ENCODE measurements around the gene ZNF614. TPM values are rescaled to one million over a fixed set of nuclear protein-coding genes. Genes with fewer than 3 reads are reported as not detected.
"Not testable (repeated sequence)": the region's sequence is repeated elsewhere in the genome, so short reads cannot be mapped to it uniquely, and the experiment has no call there.

The ZNF614 gene
- total RNA-seq, result 4.3 and 7.0 TPM in 2 replicates

DNA sequence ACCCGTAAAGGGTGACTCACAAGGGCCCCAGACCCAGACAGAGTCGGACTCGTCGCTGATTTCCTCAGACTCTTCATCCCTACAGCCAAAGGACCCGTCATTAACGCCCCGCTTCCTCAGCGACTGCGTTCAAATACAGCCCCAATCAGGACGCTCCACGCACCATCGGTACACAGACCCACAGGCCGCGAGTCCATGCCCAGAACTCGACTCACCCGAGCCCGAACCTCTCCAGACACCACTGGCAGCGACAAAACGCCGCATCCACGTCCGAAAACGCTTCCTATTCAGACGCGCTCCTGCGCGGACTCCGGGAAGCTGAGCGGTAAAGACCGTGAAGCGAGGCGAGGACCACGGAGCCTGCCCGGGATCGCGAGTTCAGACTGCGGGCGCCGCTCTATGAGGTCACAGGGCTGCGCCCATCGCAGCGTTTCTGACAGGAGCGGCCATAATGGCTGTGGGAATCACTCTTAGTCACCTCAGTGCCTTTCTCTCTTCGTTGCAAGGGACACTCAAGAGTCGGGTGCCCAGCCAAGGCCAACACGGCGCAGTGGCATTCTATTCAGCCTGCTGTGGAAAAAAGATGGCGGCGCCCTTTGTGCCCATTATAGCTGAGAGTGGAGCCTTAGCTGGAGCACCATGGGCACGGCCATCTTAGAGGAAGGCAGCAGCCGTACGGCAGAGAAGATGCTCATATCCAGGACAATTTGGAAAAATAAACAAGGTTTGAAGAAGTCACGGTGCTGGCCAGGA is at the start of gene ZNF614:
Gene ZNF614, minus strand, starts transcription at position 353 of the 753 bp plus-strand sequence. CDS start 2,634 bp downstream, outside the sequence.
- H3K4me3 ChIP-seq (ENCODE audit: low read depth, low read length), result peak within 1 kb of the TSS; percentile 100
- H3K27me3 ChIP-seq (ENCODE audit: control insufficient read depth, insufficient read depth, low read length), result no peaks in the 10 kb centered on the region
- peak; percentile 43 for DNase-seq (ENCODE audit: low read depth)
- no peaks in the 10 kb centered on the region for H3K36me3 ChIP-seq (ENCODE audit: control insufficient read depth, insufficient read depth, low read length)
- TF ChIP-seq CTCF (IDR thresholded peaks at IDR 0.05; ENCODE audit: insufficient read depth, low read length, poor library complexity, severe bottlenecking), result no peak

DNA sequence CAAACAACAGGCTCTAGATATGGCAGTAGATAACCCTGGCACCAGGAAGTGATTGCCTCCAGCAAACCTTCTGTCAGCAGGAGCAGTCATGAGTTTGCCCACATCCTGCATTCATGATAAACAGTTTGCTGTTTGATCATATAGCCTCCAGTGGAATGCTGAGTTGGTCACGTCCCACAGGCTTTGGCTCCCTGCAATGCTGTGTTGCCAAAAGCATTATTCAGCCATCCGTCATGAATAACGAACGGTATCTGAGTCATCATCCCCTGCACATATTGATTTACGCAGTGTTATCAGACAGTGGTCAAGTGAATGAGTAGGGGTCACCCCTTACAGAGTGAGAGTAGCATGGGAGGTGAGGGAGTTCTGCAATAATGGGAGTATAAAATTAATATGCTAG is 42.3 kb upstream of the ZNF614 start:
- no peak for TF ChIP-seq CTCF (IDR thresholded peaks at IDR 0.05; ENCODE audit: insufficient read depth, low read length, poor library complexity, severe bottlenecking)
- H3K36me3 ChIP-seq (ENCODE audit: control insufficient read depth, insufficient read depth, low read length), result peaks cover 6% of the 10 kb centered on the region
- DNase-seq (ENCODE audit: low read depth), result no peak

DNA sequence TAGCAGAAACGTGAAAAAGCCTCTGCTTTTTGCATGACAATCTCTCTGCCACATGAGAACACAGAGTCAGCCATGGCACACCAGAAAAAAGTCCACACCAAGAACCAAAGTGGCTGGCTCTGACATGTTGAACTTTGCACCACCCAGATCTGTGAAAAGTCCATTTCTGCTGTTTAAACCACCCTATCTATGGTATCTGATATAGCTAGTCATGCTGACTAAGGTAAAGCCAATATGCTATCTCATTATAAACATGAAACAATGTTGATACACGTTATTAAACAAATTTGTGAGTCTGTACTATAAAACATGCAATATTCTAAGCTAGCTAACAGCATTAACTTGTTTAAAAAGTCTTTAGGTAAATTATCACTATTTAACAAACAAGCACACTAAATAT is 41.5 kb upstream of the ZNF614 start:
- H3K36me3 ChIP-seq (ENCODE audit: control insufficient read depth, insufficient read depth, low read length), result peaks cover 6% of the 10 kb centered on the region
- DNase-seq (ENCODE audit: low read depth), result no peak
- TF ChIP-seq CTCF (IDR thresholded peaks at IDR 0.05; ENCODE audit: insufficient read depth, low read length, poor library complexity, severe bottlenecking), result no peak
- no peak overlapping the region for H3K4me3 ChIP-seq (ENCODE audit: low read depth, low read length)
- H3K27me3 ChIP-seq (ENCODE audit: control insufficient read depth, insufficient read depth, low read length), result no peaks in the 10 kb centered on the region

More for the DNA sequence above, 42.3 kb upstream of the ZNF614 start:
- Histone ChIP-seq H3K4me3 (ENCODE audit: low read depth, low read length) (no peak overlapping the region), H3K27me3 (ENCODE audit: control insufficient read depth, insufficient read depth, low read length) (no peaks in the 10 kb centered on the region)

DNA sequence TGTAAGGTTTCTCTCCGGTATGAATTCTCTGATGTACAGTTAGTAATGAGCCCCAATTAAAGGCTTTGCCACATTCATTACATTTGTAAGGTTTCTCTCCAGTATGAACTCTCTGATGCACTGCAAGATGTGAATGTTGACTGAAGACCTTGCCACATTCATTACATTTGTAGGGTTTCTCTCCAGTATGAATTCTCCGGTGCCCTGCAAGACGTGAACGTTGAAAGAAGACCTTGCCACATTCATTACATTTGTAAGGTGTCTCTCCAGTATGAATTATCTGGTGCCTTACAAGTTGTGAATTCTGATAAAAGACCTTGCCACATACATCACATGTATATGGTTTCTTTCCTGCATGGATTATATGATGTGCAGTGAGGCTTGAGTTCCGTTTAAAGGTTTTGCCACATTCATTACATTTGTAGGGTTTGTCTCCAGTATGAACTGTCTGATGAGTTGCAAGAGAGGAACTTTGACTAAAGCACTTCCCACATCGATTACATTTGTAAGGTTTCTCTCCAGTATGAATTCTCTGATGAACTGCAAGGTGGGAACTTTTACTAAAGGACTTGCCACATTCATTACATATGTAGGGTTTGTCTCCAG is 38.2 kb upstream of the ZNF614 start:
- DNase-seq (ENCODE audit: low read depth), result no peak
- Histone ChIP-seq H3K4me3 (ENCODE audit: low read depth, low read length) (no peak overlapping the region), H3K36me3 (ENCODE audit: control insufficient read depth, insufficient read depth, low read length) (peaks cover 6% of the 10 kb centered on the region), H3K27me3 (ENCODE audit: control insufficient read depth, insufficient read depth, low read length) (no peaks in the 10 kb centered on the region)
- TF ChIP-seq CTCF (IDR thresholded peaks at IDR 0.05; ENCODE audit: insufficient read depth, low read length, poor library complexity, severe bottlenecking), result no peak

- H3K4me3 ChIP-seq (ENCODE audit: low read depth, low read length), result no peak overlapping the region
- peaks cover 6% of the 10 kb centered on the region for H3K36me3 ChIP-seq (ENCODE audit: control insufficient read depth, insufficient read depth, low read length)
- DNase-seq (ENCODE audit: low read depth), result no peak
- H3K27me3 ChIP-seq (ENCODE audit: control insufficient read depth, insufficient read depth, low read length), result no peaks in the 10 kb centered on the region
- no peak for TF ChIP-seq CTCF (IDR thresholded peaks at IDR 0.05; ENCODE audit: insufficient read depth, low read length, poor library complexity, severe bottlenecking)
Observed at GRCh38 chr19:52065399-52065798, 37.2 kb upstream of the ZNF614 start.

DNA sequence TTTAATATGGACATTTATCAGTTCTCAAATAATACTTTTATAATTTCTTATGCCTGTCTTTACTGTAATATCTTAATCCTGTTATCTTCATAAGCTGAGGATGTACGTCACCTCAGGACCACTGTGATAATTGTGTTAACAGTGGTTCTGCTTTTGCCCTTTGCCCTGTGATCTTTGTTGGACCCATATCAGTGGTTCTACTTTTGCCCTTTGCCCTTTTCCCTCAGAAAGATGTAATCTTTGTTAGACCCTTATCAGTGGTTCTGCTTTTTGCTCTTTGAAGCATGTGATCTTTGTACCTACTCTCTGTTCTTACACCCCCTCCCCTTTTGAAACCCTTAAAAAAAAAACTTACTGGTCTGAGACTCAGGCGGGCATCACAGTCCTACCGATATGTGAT is 28.3 kb upstream of the ZNF614 start:
- not testable (repeated sequence) for H3K4me3 ChIP-seq (ENCODE audit: low read depth, low read length); DNase-seq (ENCODE audit: low read depth); H3K36me3 ChIP-seq (ENCODE audit: control insufficient read depth, insufficient read depth, low read length); H3K27me3 ChIP-seq (ENCODE audit: control insufficient read depth, insufficient read depth, low read length)

- not testable (repeated sequence) for DNase-seq (ENCODE audit: low read depth); H3K4me3 ChIP-seq (ENCODE audit: low read depth, low read length); H3K27me3 ChIP-seq (ENCODE audit: control insufficient read depth, insufficient read depth, low read length); H3K36me3 ChIP-seq (ENCODE audit: control insufficient read depth, insufficient read depth, low read length)
Observed at GRCh38 chr19:52051736-52052135, 23.6 kb upstream of the ZNF614 start.

Data from kidney epithelial cell (primary cell).